ENCODE data around the gene MMP24OS.

- TF ChIP-seq POLR2A (IDR thresholded peaks at IDR 0.05): no peak
- no peak for TF ChIP-seq CTCF (IDR thresholded peaks at IDR 0.05)
Observed at GRCh38 chr20:35243986-35244385, 33.9 kb downstream of the MMP24OS start.
